H1 (cell line): ENCODE measurements around the gene SEMA4C. TPM values are rescaled to one million over a fixed set of nuclear protein-coding genes. Genes with fewer than 3 reads are reported as not detected.

Experiments used
- CREB1 ChIP-seq: IDR thresholded peaks from 2 replicates; pipeline ENCODE4 v1.6.1; 2012; ENCODE audit warnings: inconsistent platforms
- NRF1 ChIP-seq: IDR thresholded peaks from 2 replicates; pipeline ENCODE4 v1.6.1; 2011; ENCODE audit warnings: mild to moderate bottlenecking, low read depth, low read length, improper control_type of control experiment
- SIN3A ChIP-seq, 2 experiments: IDR thresholded peaks in 1 of 2; conservative IDR thresholded peaks in 1 of 2; 2 replicates each; pipeline ENCODE4 v1.6.1; 2011 to 2012; ENCODE audit warnings: low read length in 2 of 2, improper control_type of control experiment in 1 of 2, low read depth in 1 of 2, mild to moderate bottlenecking in 1 of 2
- USF2 ChIP-seq: IDR thresholded peaks from 2 replicates; pipeline ENCODE4 v1.6.1; 2011; ENCODE audit warnings: low read length, improper control_type of control experiment
- ZNF274 ChIP-seq: IDR thresholded peaks from 2 replicates; pipeline ENCODE4 v1.7.0; 2012; ENCODE audit warnings: low read length, borderline replicate concordance; ENCODE audit errors: extremely low read depth
- polyA plus RNA-seq, 7 experiments: library from polyadenylated mRNA; depleted of rRNA in 3 of 7; stranded (reverse) in 5 of 7; unstranded in 2 of 7; fragments of >200 nt in 5 of 7; fragments of 200-250 nt in 2 of 7; gene quantifications; 1 replicate in 5 of 7; 2 replicates in 1 of 7; 4 replicates in 1 of 7; pipeline versions ENCODE4 v1.2.1 to v1.2.3, GENCODE V29; 2011 to 2013; ENCODE audit warnings: missing spikeins in 2 of 7, mixed read lengths in 2 of 7
- total RNA-seq: library from RNA; stranded (reverse); fragmentation: NEBNext Ultra II Directional; extraction: Animal tissue kit (Norgen Biotek cat#: 25700); gene quantifications from 2 replicates; pipeline ENCODE4 v1.2.1, GENCODE V29; 2021

The SEMA4C gene
- total and polyA plus RNA-seq, 2 of the 8 experiments (the other 6 are each of a cell fraction or from before 2014, with no cell fraction given) = 47.5 to 67.3 TPM

GRCh38 chr2:96913398-96914202 is 43.7 kb upstream of the SEMA4C start (continued):
- TF ChIP-seq USF2 = no peak
- TF ChIP-seq SIN3A (conservative IDR thresholded peaks at IDR 0.05 in 1 of 2, IDR thresholded peaks at IDR 0.05 in 1 of 2; ENCODE audit: low read depth in 1 of 2, low read length in 2 of 2) = no peak
- no peak for TF ChIP-seq ZNF274
- no peak for TF ChIP-seq NRF1
- no peak for TF ChIP-seq CREB1
